ENCODE results near the gene ZNF423.

Gene ZNF423

GRCh38 chr16:49465661-49466528, 390.0 kb downstream of the ZNF423 start:
- Histone ChIP-seq H3K27me3 (ENCODE audit: control insufficient read depth, insufficient read depth, low read length, poor library complexity, severe bottlenecking) (peaks cover 18% of the 10 kb centered on the region), H3K4me3 (ENCODE audit: insufficient read depth, low read depth, low read length) (no peak overlapping the region), H3K4me1 (ENCODE audit: control insufficient read depth, insufficient read depth, low read length) (peaks cover 19% of the 10 kb centered on the region), H3K36me3 (ENCODE audit: control insufficient read depth, insufficient read depth, low read length) (no peaks in the 10 kb centered on the region), H3K9me3 (ENCODE audit: control insufficient read depth, low read length) (no peaks in the 10 kb centered on the region), H3K27ac (ENCODE audit: insufficient read depth, low read depth, low read length, poor library complexity, severe bottlenecking) (no peak overlapping the region)
- WGBS, 2 experiments, result 94% methylated on average over 19 of the region's 19 CpGs

- peaks cover 18% of the 10 kb centered on the region for H3K27me3 ChIP-seq (ENCODE audit: control insufficient read depth, insufficient read depth, low read length, poor library complexity, severe bottlenecking)
- no peaks in the 10 kb centered on the region for H3K36me3 ChIP-seq (ENCODE audit: control insufficient read depth, insufficient read depth, low read length)
- peaks cover 19% of the 10 kb centered on the region for H3K4me1 ChIP-seq (ENCODE audit: control insufficient read depth, insufficient read depth, low read length)
- H3K4me3 ChIP-seq (ENCODE audit: insufficient read depth, low read depth, low read length), result peak overlapping the region; percentile 43
- H3K27ac ChIP-seq (ENCODE audit: insufficient read depth, low read depth, low read length, poor library complexity, severe bottlenecking), result no peak overlapping the region
- H3K9me3 ChIP-seq (ENCODE audit: control insufficient read depth, low read length), result no peaks in the 10 kb centered on the region
- WGBS, 2 experiments, result 8% methylated on average over 40 of the region's 40 CpGs
Observed at GRCh38 chr16:49464877-49465504, 390.9 kb downstream of the ZNF423 start.

- H3K4me1 ChIP-seq (ENCODE audit: control insufficient read depth, insufficient read depth, low read length), result peaks cover 19% of the 10 kb centered on the region
Observed at GRCh38 chr16:49464093-49464492, 391.8 kb downstream of the ZNF423 start.

GRCh38 chr16:49463529-49463928, 392.4 kb downstream of the ZNF423 start:
- Histone ChIP-seq H3K36me3 (ENCODE audit: control insufficient read depth, insufficient read depth, low read length) (no peaks in the 10 kb centered on the region), H3K9me3 (ENCODE audit: control insufficient read depth, low read length) (no peaks in the 10 kb centered on the region), H3K4me1 (ENCODE audit: control insufficient read depth, insufficient read depth, low read length) (peaks cover 19% of the 10 kb centered on the region), H3K27me3 (ENCODE audit: control insufficient read depth, insufficient read depth, low read length, poor library complexity, severe bottlenecking) (peaks cover 18% of the 10 kb centered on the region), H3K4me3 (ENCODE audit: insufficient read depth, low read depth, low read length) (no peak overlapping the region), H3K27ac (ENCODE audit: insufficient read depth, low read depth, low read length, poor library complexity, severe bottlenecking) (no peak overlapping the region)
- 63 to 64% methylated on average over 7 of the region's 7 CpGs for WGBS, 2 experiments

More at GRCh38 chr16:49464093-49464492, 391.8 kb downstream of the ZNF423 start:
- Histone ChIP-seq H3K9me3 (ENCODE audit: control insufficient read depth, low read length) (no peaks in the 10 kb centered on the region), H3K27ac (ENCODE audit: insufficient read depth, low read depth, low read length, poor library complexity, severe bottlenecking) (no peak overlapping the region), H3K4me3 (ENCODE audit: insufficient read depth, low read depth, low read length) (no peak overlapping the region), H3K27me3 (ENCODE audit: control insufficient read depth, insufficient read depth, low read length, poor library complexity, severe bottlenecking) (peaks cover 18% of the 10 kb centered on the region), H3K36me3 (ENCODE audit: control insufficient read depth, insufficient read depth, low read length) (no peaks in the 10 kb centered on the region)
- WGBS, 2 experiments, result 81 to 91% methylated on average over 2 of the region's 2 CpGs

- Histone ChIP-seq H3K36me3 (ENCODE audit: control insufficient read depth, insufficient read depth, low read length) (no peaks in the 10 kb centered on the region), H3K27me3 (ENCODE audit: control insufficient read depth, insufficient read depth, low read length, poor library complexity, severe bottlenecking) (peaks cover 18% of the 10 kb centered on the region), H3K4me3 (ENCODE audit: insufficient read depth, low read depth, low read length) (no peak overlapping the region), H3K27ac (ENCODE audit: insufficient read depth, low read depth, low read length, poor library complexity, severe bottlenecking) (no peak overlapping the region), H3K4me1 (ENCODE audit: control insufficient read depth, insufficient read depth, low read length) (peaks cover 19% of the 10 kb centered on the region), H3K9me3 (ENCODE audit: control insufficient read depth, low read length) (no peaks in the 10 kb centered on the region)
- 88 to 89% methylated on average over 6 of the region's 6 CpGs for WGBS, 2 experiments
Observed at GRCh38 chr16:49462989-49463371, 392.9 kb downstream of the ZNF423 start.

GRCh38 chr16:49462362-49462988, 393.4 kb downstream of the ZNF423 start:
- no peak overlapping the region for H3K4me3 ChIP-seq (ENCODE audit: insufficient read depth, low read depth, low read length)
- H3K27me3 ChIP-seq (ENCODE audit: control insufficient read depth, insufficient read depth, low read length, poor library complexity, severe bottlenecking), result peaks cover 18% of the 10 kb centered on the region
- peaks cover 19% of the 10 kb centered on the region for H3K4me1 ChIP-seq (ENCODE audit: control insufficient read depth, insufficient read depth, low read length)
- WGBS, 2 experiments, result 89 to 93% methylated on average over 8 of the region's 8 CpGs
- no peaks in the 10 kb centered on the region for H3K36me3 ChIP-seq (ENCODE audit: control insufficient read depth, insufficient read depth, low read length)
- H3K27ac ChIP-seq (ENCODE audit: insufficient read depth, low read depth, low read length, poor library complexity, severe bottlenecking), result no peak overlapping the region
- H3K9me3 ChIP-seq (ENCODE audit: control insufficient read depth, low read length), result no peaks in the 10 kb centered on the region

- WGBS, 2 experiments, result 91 to 94% methylated on average over 7 of the region's 7 CpGs
- Histone ChIP-seq H3K9me3 (ENCODE audit: control insufficient read depth, low read length) (no peaks in the 10 kb centered on the region), H3K4me3 (ENCODE audit: insufficient read depth, low read depth, low read length) (no peak overlapping the region), H3K27ac (ENCODE audit: insufficient read depth, low read depth, low read length, poor library complexity, severe bottlenecking) (no peak overlapping the region), H3K36me3 (ENCODE audit: control insufficient read depth, insufficient read depth, low read length) (no peaks in the 10 kb centered on the region), H3K4me1 (ENCODE audit: control insufficient read depth, insufficient read depth, low read length) (peaks cover 19% of the 10 kb centered on the region), H3K27me3 (ENCODE audit: control insufficient read depth, insufficient read depth, low read length, poor library complexity, severe bottlenecking) (peaks cover 18% of the 10 kb centered on the region)
Observed at GRCh38 chr16:49461517-49461951, 394.4 kb downstream of the ZNF423 start.

GRCh38 chr16:49460786-49461470, 395.0 kb downstream of the ZNF423 start:
- no peaks in the 10 kb centered on the region for H3K9me3 ChIP-seq (ENCODE audit: control insufficient read depth, low read length)
- WGBS, 2 experiments, result 79 to 81% methylated on average over 10 of the region's 10 CpGs
- H3K27me3 ChIP-seq (ENCODE audit: control insufficient read depth, insufficient read depth, low read length, poor library complexity, severe bottlenecking), result peaks cover 15% of the 10 kb centered on the region
- no peak overlapping the region for H3K4me3 ChIP-seq (ENCODE audit: insufficient read depth, low read depth, low read length)
- no peak overlapping the region for H3K27ac ChIP-seq (ENCODE audit: insufficient read depth, low read depth, low read length, poor library complexity, severe bottlenecking)
- no peaks in the 10 kb centered on the region for H3K36me3 ChIP-seq (ENCODE audit: control insufficient read depth, insufficient read depth, low read length)
- H3K4me1 ChIP-seq (ENCODE audit: control insufficient read depth, insufficient read depth, low read length), result peaks cover 19% of the 10 kb centered on the region

- H3K36me3 ChIP-seq (ENCODE audit: control insufficient read depth, insufficient read depth, low read length), result no peaks in the 10 kb centered on the region
- H3K27ac ChIP-seq (ENCODE audit: insufficient read depth, low read depth, low read length, poor library complexity, severe bottlenecking), result no peak overlapping the region
- H3K27me3 ChIP-seq (ENCODE audit: control insufficient read depth, insufficient read depth, low read length, poor library complexity, severe bottlenecking), result peaks cover 7% of the 10 kb centered on the region
- H3K9me3 ChIP-seq (ENCODE audit: control insufficient read depth, low read length), result no peaks in the 10 kb centered on the region
- peaks cover 19% of the 10 kb centered on the region for H3K4me1 ChIP-seq (ENCODE audit: control insufficient read depth, insufficient read depth, low read length)
- no peak overlapping the region for H3K4me3 ChIP-seq (ENCODE audit: insufficient read depth, low read depth, low read length)
- WGBS, 2 experiments, result 65 to 73% methylated on average over 6 of the region's 6 CpGs
Observed at GRCh38 chr16:49459953-49460735, 395.8 kb downstream of the ZNF423 start.

All from ectodermal cell (in vitro differentiated cells).